Endothelial cell of umbilical vein (primary cell): ENCODE results near the gene OMA1. TPM values are rescaled to one million over a fixed set of nuclear protein-coding genes. Genes with fewer than 3 reads are reported as not detected.
"Not testable (repeated sequence)": the region's sequence is repeated elsewhere in the genome, so short reads cannot be mapped to it uniquely, and the experiment has no call there.

Experiments used
- BruUV-seq: library from RNA; stranded (reverse); fragments of 400-500 nt; replicated peaks from 2 replicates; lab custom pipeline; 2021; lab: Mats Ljungman, UMichigan
- CTCF ChIA-PET: fragments of 300-600, 350-600 bp; sonication (Branson Sonifier 250); formaldehyde crosslinking; loops from one replicate; lab custom pipeline; 2021; ENCODE audit warnings: antibody characterized with exemption, inconsistent platforms; lab: Charles Lee
- POLR2A ChIA-PET: fragments of 300-600, 350-600 bp; sonication (Branson Sonifier 250); formaldehyde crosslinking; loops from one replicate; lab custom pipeline; 2021; ENCODE audit warnings: antibody characterized with exemption, inconsistent platforms; lab: Charles Lee
- DNase-seq: peaks from one replicate; pipeline ENCODE4 v3.0.0-alpha.2; 2011; ENCODE audit warnings: low read depth, low spot score
- FAIRE-seq: peaks from 2 replicates; lab custom pipeline; 2011; peaks lifted over from hg19 to GRCh38; lab: Jason Lieb, UNC
- H2AFZ ChIP-seq: 2 replicates; pipeline ENCODE4 v1.6.0; 2012; ENCODE audit warnings: low read depth, low read length, control low read depth, inconsistent platforms
- H3K27ac ChIP-seq: 2 replicates; pipeline ENCODE4 v1.5.1; 2011; ENCODE audit warnings: low read depth, mild to moderate bottlenecking, control low read depth, low read length, moderate library complexity; ENCODE audit not compliant: insufficient read depth
- H3K27me3 ChIP-seq, 2 experiments: 2 replicates each; pipeline versions ENCODE4 v1.6.0 to v1.6.1; 2011; ENCODE audit warnings: low read length in 2 of 2, mixed read lengths in 1 of 2; ENCODE audit not compliant: control insufficient read depth in 2 of 2, insufficient read depth in 2 of 2
- H3K36me3 ChIP-seq, 2 experiments: 2 replicates in 1 of 2; 3 replicates in 1 of 2; pipeline ENCODE4 v1.5.1; 2011; ENCODE audit warnings: low read length in 2 of 2, mild to moderate bottlenecking in 1 of 2, moderate library complexity in 1 of 2; ENCODE audit not compliant: control insufficient read depth in 2 of 2, insufficient read depth in 2 of 2; ENCODE audit errors: extremely low read depth in 1 of 2
- H3K4me1 ChIP-seq: 3 replicates; pipeline ENCODE4 v1.5.1; 2011; ENCODE audit warnings: mild to moderate bottlenecking, low read length; ENCODE audit not compliant: control insufficient read depth, insufficient read depth; ENCODE audit errors: extremely low read depth
- H3K4me2 ChIP-seq: 2 replicates; pipeline ENCODE4 v1.6.1; 2011; ENCODE audit warnings: low read length, control low read depth, mixed read lengths; ENCODE audit not compliant: insufficient read depth
- H3K4me3 ChIP-seq, 3 experiments: fragments of 200-600 bp in 1 of 3; sonication (generic), shearing (Covaris generic) in 1 of 3; replicated peaks in 1 of 3; 2 replicates each; pipeline ENCODE4 v1.5.1; 2011 to 2016; ENCODE audit warnings: control low read depth in 3 of 3, low read length in 3 of 3, mild to moderate bottlenecking in 2 of 3, inconsistent platforms in 1 of 3, low read depth in 1 of 3, moderate library complexity in 1 of 3; ENCODE audit not compliant: insufficient read depth in 1 of 3
- H3K79me2 ChIP-seq: 2 replicates; pipeline ENCODE4 v1.6.0; 2012; ENCODE audit warnings: low read length, inconsistent platforms; ENCODE audit not compliant: control insufficient read depth, insufficient read depth
- H3K9ac ChIP-seq: replicated peaks from 2 replicates; pipeline ENCODE3; 2011; ENCODE audit warnings: low read length, control low read depth; ENCODE audit not compliant: insufficient read depth; ENCODE audit errors: extremely low read depth
- H3K9me1 ChIP-seq: replicated peaks from 3 replicates; pipeline ENCODE4 v1.6.0; 2011; ENCODE audit warnings: mild to moderate bottlenecking, low read length; ENCODE audit not compliant: control insufficient read depth, insufficient read depth; ENCODE audit errors: extremely low read depth
- H3K9me3 ChIP-seq: replicated peaks from 2 replicates; pipeline ENCODE4 v1.5.1; 2012; ENCODE audit warnings: low read length, inconsistent platforms; ENCODE audit not compliant: control insufficient read depth, insufficient read depth
- H4K20me1 ChIP-seq: replicated peaks from 2 replicates; pipeline ENCODE3; 2011; ENCODE audit warnings: mild to moderate bottlenecking, low read length; ENCODE audit not compliant: control insufficient read depth, insufficient read depth; ENCODE audit errors: extremely low read depth
- EZH2 ChIP-seq: IDR thresholded peaks from 2 replicates; pipeline ENCODE4 v1.6.1; 2012; ENCODE audit warnings: borderline replicate concordance, low read depth, mild to moderate bottlenecking, moderate library complexity, low read length, inconsistent platforms; ENCODE audit not compliant: severe bottlenecking
- FOS ChIP-seq: IDR thresholded peaks from 2 replicates; pipeline ENCODE4 v1.6.1; 2011; ENCODE audit warnings: mild to moderate bottlenecking, low read length, moderate library complexity, borderline replicate concordance; ENCODE audit not compliant: insufficient read depth
- GATA2 ChIP-seq: IDR thresholded peaks from 2 replicates; pipeline ENCODE4 v1.7.0; 2011; ENCODE audit warnings: low read depth, mild to moderate bottlenecking, moderate library complexity, mixed read lengths, low read length; ENCODE audit not compliant: insufficient read length, insufficient read depth
- JUN ChIP-seq: IDR thresholded peaks from 2 replicates; pipeline ENCODE4 v1.6.1; 2011; ENCODE audit warnings: borderline replicate concordance, low read depth; ENCODE audit not compliant: insufficient read length, insufficient read depth
- MYC ChIP-seq: IDR thresholded peaks from one replicate; pipeline ENCODE4 v1.6.1; 2011; ENCODE audit warnings: mild to moderate bottlenecking, low read depth, low read length
- POLR2A ChIP-seq: IDR thresholded peaks from 2 replicates; pipeline ENCODE4 v1.6.1; 2012; ENCODE audit warnings: low read depth, mild to moderate bottlenecking, control low read depth, low read length
- POLR2AphosphoS5 ChIP-seq: IDR thresholded peaks from 2 replicates; pipeline ENCODE4 v1.6.1; 2012; ENCODE audit warnings: low read depth, mild to moderate bottlenecking, control low read depth, low read length, moderate library complexity; ENCODE audit not compliant: insufficient read depth
- dilution Hi-C: fragments of 300-500 bp; cut with MboI; formaldehyde crosslinking; loops from one replicate; pipeline ENCODE4 v1.15.0; 2019; ENCODE audit warnings: low sequenced_read_pairs; ENCODE audit not compliant: extremely low pct_ligation_motif_present
- intact Hi-C: fragments of 100-400 bp; cut with micrococcal nuclease; formaldehyde crosslinking; loops from one replicate; pipeline ENCODE4 v1.10.0; 2022
- polyA plus RNA-seq, 4 experiments: library from polyadenylated mRNA; depleted of rRNA in 3 of 4; stranded (reverse) in 3 of 4; unstranded in 1 of 4; fragments of >200 nt; gene quantifications; 2 replicates each; pipeline versions ENCODE4 v1.2.1 to v1.2.3, GENCODE V29; 2011 to 2012; ENCODE audit warnings: missing spikeins in 1 of 4
- total RNA-seq: library from RNA; stranded (reverse); gene quantifications from 2 replicates; pipeline ENCODE4 v1.2.3, GENCODE V29; 2021
- TF ChIP-seq, protein P1 (sequence below), 2 donors: IDR thresholded peaks; 1 replicate in 1 of 2; 2 replicates in 1 of 2; pipeline ENCODE4 v1.5.1; 2011; ENCODE audit warnings: low read length in 2 of 2, mild to moderate bottlenecking in 2 of 2, moderate library complexity in 2 of 2, control low read depth in 1 of 2, inconsistent platforms in 1 of 2, low read depth in 1 of 2; ENCODE audit not compliant: insufficient read depth in 1 of 2; ENCODE audit errors: extremely low read depth in 1 of 2
- TF ChIP-seq, protein P2 (sequence below): IDR thresholded peaks from 2 replicates; pipeline ENCODE4 v1.6.1; 2011; ENCODE audit not compliant: insufficient read depth, insufficient read length

OMA1 gene
- total and polyA plus RNA-seq, 2 donors (not counting 3 experiments of a cell fraction or from before 2014, with no cell fraction given): 4.0 to 4.6 TPM

DNA sequence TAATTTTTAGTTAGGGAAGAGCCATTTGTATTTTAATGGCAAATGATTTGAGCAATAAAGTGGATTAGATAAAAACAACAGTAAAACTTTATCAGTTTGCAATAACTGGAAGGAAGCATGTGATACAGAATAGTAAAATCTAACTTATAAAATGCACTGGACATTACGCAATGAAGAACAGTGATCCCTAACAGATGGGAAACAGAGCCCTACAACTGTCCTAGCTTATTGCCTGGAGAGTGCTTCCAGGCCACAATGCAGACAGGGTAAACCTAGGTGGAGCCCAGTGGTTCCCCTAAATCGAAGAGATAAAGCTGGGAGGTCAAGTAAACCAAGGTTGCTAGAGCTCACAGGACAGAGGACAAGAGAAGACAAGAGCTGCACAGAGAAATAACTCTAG is 7.0 kb downstream of the OMA1 start:
- Histone ChIP-seq H3K9ac (no peak overlapping the region), H3K9me1 (no peaks in the 10 kb centered on the region), H3K4me2 (no peak overlapping the region), H2AFZ (no peak overlapping the region), H3K36me3 (no peaks in the 10 kb centered on the region), H3K4me3 (no peak overlapping the region), H3K79me2 (no peaks in the 10 kb centered on the region), H4K20me1 (no peaks in the 10 kb centered on the region), H3K4me1 (no peaks in the 10 kb centered on the region), H3K9me3 (no peaks in the 10 kb centered on the region), H3K27ac (no peak overlapping the region), H3K27me3 (no peaks in the 10 kb centered on the region)
- DNase-seq: no peak
- POLR2A ChIA-PET: no interaction called here
- CTCF ChIA-PET: interaction anchor here (2.4 kb wide), 1 partner anchor 113 kb away, joined by 13 read pairs; no protein-coding TSS in a partner anchor
- no peak for FAIRE-seq
- intact Hi-C loops: no loop called here
- TF ChIP-seq POLR2AphosphoS5: no peak
- TF ChIP-seq JUN: no peak
- BruUV-seq: no TSS peak
- dilution Hi-C loops: no loop called here

DNA sequence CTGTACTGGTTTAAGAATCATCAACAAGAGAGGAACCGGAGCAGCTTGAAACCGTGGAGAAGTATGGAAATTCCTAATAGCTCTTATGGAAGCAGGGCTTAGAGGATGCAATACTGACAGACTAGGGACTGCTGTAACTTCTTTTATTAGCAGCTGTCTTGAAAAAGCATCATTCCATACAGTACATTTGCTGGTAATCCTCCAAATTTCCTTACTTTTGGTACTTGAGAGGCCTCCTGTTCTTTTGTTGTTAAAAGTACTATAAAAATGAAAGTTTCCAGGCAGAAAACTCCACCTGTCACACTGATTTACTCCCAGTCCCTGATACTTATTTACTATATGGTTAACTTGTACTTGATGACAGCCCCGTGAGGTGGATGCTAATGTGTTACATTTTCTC is 7.7 kb downstream of the OMA1 start:
- H3K27me3 ChIP-seq: no peaks in the 10 kb centered on the region
- TF ChIP-seq, protein P1, sequence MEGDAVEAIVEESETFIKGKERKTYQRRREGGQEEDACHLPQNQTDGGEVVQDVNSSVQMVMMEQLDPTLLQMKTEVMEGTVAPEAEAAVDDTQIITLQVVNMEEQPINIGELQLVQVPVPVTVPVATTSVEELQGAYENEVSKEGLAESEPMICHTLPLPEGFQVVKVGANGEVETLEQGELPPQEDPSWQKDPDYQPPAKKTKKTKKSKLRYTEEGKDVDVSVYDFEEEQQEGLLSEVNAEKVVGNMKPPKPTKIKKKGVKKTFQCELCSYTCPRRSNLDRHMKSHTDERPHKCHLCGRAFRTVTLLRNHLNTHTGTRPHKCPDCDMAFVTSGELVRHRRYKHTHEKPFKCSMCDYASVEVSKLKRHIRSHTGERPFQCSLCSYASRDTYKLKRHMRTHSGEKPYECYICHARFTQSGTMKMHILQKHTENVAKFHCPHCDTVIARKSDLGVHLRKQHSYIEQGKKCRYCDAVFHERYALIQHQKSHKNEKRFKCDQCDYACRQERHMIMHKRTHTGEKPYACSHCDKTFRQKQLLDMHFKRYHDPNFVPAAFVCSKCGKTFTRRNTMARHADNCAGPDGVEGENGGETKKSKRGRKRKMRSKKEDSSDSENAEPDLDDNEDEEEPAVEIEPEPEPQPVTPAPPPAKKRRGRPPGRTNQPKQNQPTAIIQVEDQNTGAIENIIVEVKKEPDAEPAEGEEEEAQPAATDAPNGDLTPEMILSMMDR (IDR thresholded peaks at IDR 0.05; ENCODE audit: extremely low read depth in 1 of 2, insufficient read depth in 1 of 2, low read depth in 1 of 2, low read length in 2 of 2): no peak
- no peak for TF ChIP-seq POLR2A
- no peak for TF ChIP-seq POLR2AphosphoS5
- TF ChIP-seq, protein P2, sequence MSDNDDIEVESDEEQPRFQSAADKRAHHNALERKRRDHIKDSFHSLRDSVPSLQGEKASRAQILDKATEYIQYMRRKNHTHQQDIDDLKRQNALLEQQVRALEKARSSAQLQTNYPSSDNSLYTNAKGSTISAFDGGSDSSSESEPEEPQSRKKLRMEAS: no peak
- TF ChIP-seq JUN: no peak
- no peak for TF ChIP-seq MYC
- TF ChIP-seq GATA2: no peak
- no peak for TF ChIP-seq FOS
- TF ChIP-seq EZH2: no peak
- H3K27ac ChIP-seq: no peak overlapping the region
- no peaks in the 10 kb centered on the region for H3K79me2 ChIP-seq
- no peak for DNase-seq
- no peak overlapping the region for H2AFZ ChIP-seq
- no peaks in the 10 kb centered on the region for H3K36me3 ChIP-seq
- H3K9me1 ChIP-seq: no peaks in the 10 kb centered on the region
- ChIA-PET POLR2A (no interaction called here), CTCF (interaction anchor here (1.0 to 2.4 kb wide), 2 partner anchors 11 to 114 kb away, joined by 4 to 13 read pairs; no protein-coding TSS in a partner anchor)
- dilution Hi-C loops (no loop called here), intact Hi-C loops (no loop called here)
- H3K9ac ChIP-seq: no peak overlapping the region
- no peak for FAIRE-seq
- no peaks in the 10 kb centered on the region for H4K20me1 ChIP-seq
- no peak overlapping the region for H3K4me2 ChIP-seq
- H3K4me3 ChIP-seq: no peak overlapping the region
- BruUV-seq: no TSS peak
- H3K9me3 ChIP-seq: no peaks in the 10 kb centered on the region
- H3K4me1 ChIP-seq: no peaks in the 10 kb centered on the region

DNA sequence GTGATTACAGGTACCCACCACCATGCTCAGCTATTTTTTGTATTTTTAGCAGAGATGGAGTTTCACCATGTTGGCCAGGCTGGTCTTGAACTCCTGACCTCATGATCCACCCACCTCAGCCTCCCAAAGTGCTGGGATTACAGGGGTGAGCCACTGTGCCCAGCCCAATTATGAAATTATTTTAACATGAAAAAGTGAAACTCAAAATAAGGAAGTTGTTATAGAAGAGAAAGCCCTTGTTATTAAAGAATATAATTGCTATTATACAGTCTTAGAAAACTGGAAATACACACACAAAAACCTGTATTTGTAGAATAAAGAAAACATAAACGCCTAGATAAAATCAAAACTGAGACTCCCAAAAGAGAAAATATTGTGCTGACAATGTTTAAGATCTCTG is 14.7 kb downstream of the OMA1 start:
- H2AFZ ChIP-seq, H3K9me1 ChIP-seq, BruUV-seq, H3K9me3 ChIP-seq, FAIRE-seq, H3K27me3 ChIP-seq, dilution Hi-C loops, H3K4me3 ChIP-seq, DNase-seq, H3K79me2 ChIP-seq, H4K20me1 ChIP-seq, H3K4me2 ChIP-seq, POLR2A ChIA-PET, intact Hi-C loops, H3K4me1 ChIP-seq, CTCF ChIA-PET, H3K27ac ChIP-seq, H3K36me3 ChIP-seq, H3K9ac ChIP-seq: not testable (repeated sequence)
